ENCODE data around the gene HSD3B1. TPM values are rescaled to one million over a fixed set of nuclear protein-coding genes. Genes with fewer than 3 reads are reported as not detected.

HSD3B1 gene
- not detected for total RNA-seq

DNA sequence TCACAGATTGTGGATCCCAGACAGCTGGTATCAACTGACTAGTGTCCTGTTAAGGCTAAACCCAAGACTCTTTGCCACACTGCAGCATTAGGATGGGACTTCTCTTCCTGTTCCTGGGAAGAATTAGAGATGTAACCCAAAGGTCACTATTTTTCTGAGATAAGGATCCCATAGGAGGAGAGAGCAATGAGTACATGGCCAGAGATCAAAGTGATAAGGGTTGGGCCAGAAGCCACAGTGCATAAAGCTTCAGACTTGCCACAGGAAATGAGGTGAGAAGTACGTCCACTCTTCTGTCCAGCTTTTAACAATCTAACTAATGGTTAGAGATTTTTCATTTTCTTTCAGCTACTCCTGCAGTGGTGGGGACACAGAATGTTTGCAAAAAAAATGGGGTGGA is at the start of gene HSD3B1:
HSD3B1 (plus strand) TSS at position 270 of the 400 bp plus-strand sequence. CDS start 267 bp downstream, outside the sequence.

Other genes starting within 250 kb of the HSD3B1 start
- 30.5 TPM for gene HAO2, start 138.4 kb upstream of the HSD3B1 start, total RNA-seq
- 1.3 TPM for gene HSD3B2, start 92.1 kb upstream of the HSD3B1 start, total RNA-seq
- gene ZNF697, start 141.1 kb downstream of the HSD3B1 start, total RNA-seq, result 26.6 TPM
- 106 TPM for gene PHGDH, start 204.7 kb downstream of the HSD3B1 start, total RNA-seq

Measured in metanephros (tissue), 1 donor.